Smooth muscle cell (in vitro differentiated cells): ENCODE data around the gene UQCRFS1. TPM values are rescaled to one million over a fixed set of nuclear protein-coding genes. Genes with fewer than 3 reads are reported as not detected.

Source experiments
- DNase-seq: peaks from one replicate; lab custom pipeline; 2025; ENCODE audit not compliant: unreplicated experiment; lab: John Stamatoyannopoulos, UW
- H2AFZ ChIP-seq: fragments of 200-600 bp; sonication (generic); 2 replicates; pipeline ENCODE4 v1.6.0; 2016; ENCODE audit warnings: antibody characterized with exemption, low read depth, mild to moderate bottlenecking
- H3F3A ChIP-seq: fragments of 200-600 bp; sonication (generic); 2 replicates; pipeline ENCODE4 v1.6.0; 2017; ENCODE audit warnings: antibody characterized with exemption, low read depth
- H3K27ac ChIP-seq: fragments of 200-600 bp; sonication (generic); 2 replicates; pipeline ENCODE4 v1.5.1; 2016; ENCODE audit warnings: low read depth, mild to moderate bottlenecking
- H3K27me3 ChIP-seq: fragments of 200-600 bp; sonication (generic); 2 replicates; pipeline ENCODE4 v1.6.1; 2016; ENCODE audit warnings: low read depth, mild to moderate bottlenecking
- H3K36me3 ChIP-seq: fragments of 200-600 bp; sonication (generic); 2 replicates; pipeline ENCODE4 v1.5.1; 2016; ENCODE audit warnings: low read depth
- H3K4me1 ChIP-seq: fragments of 200-600 bp; sonication (generic); 2 replicates; pipeline ENCODE4 v1.5.1; 2016; ENCODE audit warnings: low read depth
- H3K4me2 ChIP-seq: fragments of 200-600 bp; sonication (generic); 2 replicates; pipeline ENCODE4 v1.6.0; 2016; ENCODE audit warnings: mild to moderate bottlenecking
- H3K4me3 ChIP-seq: fragments of 200-600 bp; sonication (generic); 2 replicates; pipeline ENCODE4 v1.5.1; 2016; ENCODE audit warnings: mild to moderate bottlenecking
- H3K79me2 ChIP-seq: fragments of 200-600 bp; sonication (generic); 2 replicates; pipeline ENCODE4 v1.6.0; 2016; ENCODE audit warnings: low read depth, mild to moderate bottlenecking
- H3K9ac ChIP-seq: fragments of 200-600 bp; sonication (generic); 2 replicates; pipeline ENCODE4 v1.6.0; 2016; ENCODE audit warnings: low read depth
- H3K9me3 ChIP-seq: fragments of 200-600 bp; sonication (generic); replicated peaks from 2 replicates; pipeline ENCODE4 v1.5.1; 2016; ENCODE audit warnings: low read depth
- H4K20me1 ChIP-seq: fragments of 200-600 bp; sonication (generic); 2 replicates; pipeline ENCODE4 v1.6.0; 2016; ENCODE audit warnings: low read depth
- CTCF ChIP-seq: fragments of 200-600 bp; sonication (generic); IDR thresholded peaks from 2 replicates; pipeline ENCODE4 v1.5.1; 2017; ENCODE audit warnings: borderline replicate concordance, mild to moderate bottlenecking, antibody characterized with exemption; ENCODE audit not compliant: insufficient read depth, poor library complexity, severe bottlenecking
- WGBS: methylation state at CpG from one replicate; pipeline ENCODE4 v1.1.7; 2016; ENCODE audit warnings: low lambda C conversion rate; 5-methylcytosine and 5-hydroxymethylcytosine counted together
- polyA plus RNA-seq: library from polyadenylated mRNA; unstranded; fragments of >200 nt; fragmentation: Nextera tagmentation; extraction: Ambion mirVana; gene quantifications from 2 replicates; pipeline ENCODE4 v1.2.1, GENCODE V29; 2016
- total RNA-seq: library from RNA; depleted of rRNA; stranded (reverse); fragments of >200 nt; gene quantifications from 2 replicates; pipeline ENCODE4 v1.2.3, GENCODE V29; 2014

Gene UQCRFS1
- total and polyA plus RNA-seq, 2 experiments from 2014 or later: 37.1 to 57.9 TPM

- Histone ChIP-seq H3K4me1 (no peaks in the 10 kb centered on the region), H4K20me1 (no peaks in the 10 kb centered on the region), H3K9me3 (no peaks in the 10 kb centered on the region), H3F3A (no peaks in the 10 kb centered on the region), H3K4me2 (no peak overlapping the region), H3K4me3 (no peak overlapping the region), H3K27ac (no peak overlapping the region), H2AFZ (no peak overlapping the region), H3K36me3 (no peaks in the 10 kb centered on the region), H3K79me2 (no peaks in the 10 kb centered on the region), H3K9ac (no peak overlapping the region), H3K27me3 (no peaks in the 10 kb centered on the region)
- 82% methylated on average over 6 of the region's 6 CpGs for WGBS
- no peak for DNase-seq
- no peak for TF ChIP-seq CTCF
Measured at GRCh38 chr19:29259867-29260281, 46.9 kb upstream of the UQCRFS1 start.

GRCh38 chr19:29259153-29259552 is 46.2 kb upstream of the UQCRFS1 start:
- Histone ChIP-seq H2AFZ (no peak overlapping the region), H3K4me1 (no peaks in the 10 kb centered on the region), H3K79me2 (no peaks in the 10 kb centered on the region), H3K36me3 (no peaks in the 10 kb centered on the region), H3K27ac (no peak overlapping the region), H3K9ac (no peak overlapping the region), H3K4me2 (no peak overlapping the region), H4K20me1 (no peaks in the 10 kb centered on the region), H3K4me3 (no peak overlapping the region), H3K27me3 (no peaks in the 10 kb centered on the region), H3F3A (no peaks in the 10 kb centered on the region), H3K9me3 (no peaks in the 10 kb centered on the region)
- TF ChIP-seq CTCF: no peak
- 76% methylated on average over 3 of the region's 3 CpGs for WGBS
- DNase-seq: no peak

DNA sequence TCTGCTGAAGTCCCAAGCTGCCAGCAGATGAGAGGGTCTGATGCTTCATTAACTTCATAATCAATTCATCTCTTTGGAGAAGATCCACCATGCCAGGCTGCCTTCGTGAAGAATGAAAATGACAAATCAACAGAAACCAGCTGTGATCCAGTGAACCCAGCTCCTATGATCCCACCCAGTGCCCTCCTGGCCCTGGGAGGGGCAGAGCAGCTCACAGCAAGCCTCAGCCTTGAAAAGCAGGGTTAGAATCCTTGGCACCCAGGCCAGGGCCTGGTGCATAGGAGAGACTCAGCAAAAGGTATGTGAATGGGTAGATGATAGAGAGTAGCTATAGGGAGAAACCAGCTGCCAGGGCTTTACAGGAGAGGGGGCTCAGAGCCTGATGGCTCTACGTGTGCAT is 43.6 kb upstream of the UQCRFS1 start:
- Histone ChIP-seq H3F3A (no peaks in the 10 kb centered on the region), H3K36me3 (no peaks in the 10 kb centered on the region), H3K9me3 (no peaks in the 10 kb centered on the region), H4K20me1 (no peaks in the 10 kb centered on the region), H3K4me3 (no peak overlapping the region), H2AFZ (no peak overlapping the region), H3K27me3 (no peaks in the 10 kb centered on the region), H3K79me2 (no peaks in the 10 kb centered on the region), H3K4me1 (no peaks in the 10 kb centered on the region), H3K4me2 (no peak overlapping the region), H3K9ac (no peak overlapping the region), H3K27ac (no peak overlapping the region)
- DNase-seq: no peak
- 48% methylated on average over 2 of the region's 2 CpGs for WGBS
- no peak for TF ChIP-seq CTCF

- Histone ChIP-seq H3K9ac (no peak overlapping the region), H3K4me2 (no peak overlapping the region), H3K4me3 (no peak overlapping the region), H3F3A (no peaks in the 10 kb centered on the region), H3K27me3 (no peaks in the 10 kb centered on the region), H3K9me3 (no peaks in the 10 kb centered on the region), H4K20me1 (no peaks in the 10 kb centered on the region), H3K4me1 (no peaks in the 10 kb centered on the region), H3K36me3 (no peaks in the 10 kb centered on the region), H3K79me2 (no peaks in the 10 kb centered on the region), H2AFZ (no peak overlapping the region), H3K27ac (no peak overlapping the region)
- no peak for TF ChIP-seq CTCF
- no peak for DNase-seq
- WGBS: 92% methylated on average over 8 of the region's 8 CpGs
Measured at GRCh38 chr19:29255912-29256311, 43.0 kb upstream of the UQCRFS1 start.
